Uterus (tissue), 2 donors: Measurements from ENCODE around the gene AP1AR.

ENCODE experiments used
- POLR2A ChIP-seq, 2 donors: fragments of 450-650 bp; IDR thresholded peaks; one replicate each; pipeline ENCODE4 v1.6.1; 2016; ENCODE audit warnings: antibody characterized with exemption in 2 of 2, mild to moderate bottlenecking in 1 of 2, moderate library complexity in 1 of 2
- TF ChIP-seq, protein P1 (sequence below), 4 experiments: fragments of 200-600 bp in 2 of 4; fragments of 450-650 bp in 2 of 4; sonication (generic) in 2 of 4; IDR thresholded peaks; one replicate each; pipeline ENCODE4 v1.5.1; 2016 to 2019; ENCODE audit warnings: antibody characterized with exemption in 4 of 4, mild to moderate bottlenecking in 2 of 4, moderate library complexity in 1 of 4

DNA sequence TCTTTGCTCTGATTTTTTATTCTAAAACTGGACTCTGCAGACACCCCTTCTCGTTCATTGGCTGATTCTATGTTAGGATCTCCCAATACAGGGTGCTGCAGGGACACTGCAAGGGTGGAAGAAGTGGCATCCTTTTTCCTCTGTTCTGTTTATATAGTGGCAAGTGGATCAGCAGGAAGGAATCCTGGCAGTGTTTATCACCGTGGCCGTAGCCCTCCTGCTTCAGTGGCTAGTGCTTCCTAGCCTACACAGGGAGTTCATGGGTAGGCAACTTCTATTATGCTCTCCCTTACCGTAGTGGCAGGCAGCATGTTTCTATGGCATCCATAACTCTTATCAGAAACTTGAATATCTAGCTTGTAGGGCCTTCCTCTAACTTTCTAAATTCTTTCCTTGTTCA is 6.4 kb upstream of the AP1AR start:
- TF ChIP-seq, protein P1, sequence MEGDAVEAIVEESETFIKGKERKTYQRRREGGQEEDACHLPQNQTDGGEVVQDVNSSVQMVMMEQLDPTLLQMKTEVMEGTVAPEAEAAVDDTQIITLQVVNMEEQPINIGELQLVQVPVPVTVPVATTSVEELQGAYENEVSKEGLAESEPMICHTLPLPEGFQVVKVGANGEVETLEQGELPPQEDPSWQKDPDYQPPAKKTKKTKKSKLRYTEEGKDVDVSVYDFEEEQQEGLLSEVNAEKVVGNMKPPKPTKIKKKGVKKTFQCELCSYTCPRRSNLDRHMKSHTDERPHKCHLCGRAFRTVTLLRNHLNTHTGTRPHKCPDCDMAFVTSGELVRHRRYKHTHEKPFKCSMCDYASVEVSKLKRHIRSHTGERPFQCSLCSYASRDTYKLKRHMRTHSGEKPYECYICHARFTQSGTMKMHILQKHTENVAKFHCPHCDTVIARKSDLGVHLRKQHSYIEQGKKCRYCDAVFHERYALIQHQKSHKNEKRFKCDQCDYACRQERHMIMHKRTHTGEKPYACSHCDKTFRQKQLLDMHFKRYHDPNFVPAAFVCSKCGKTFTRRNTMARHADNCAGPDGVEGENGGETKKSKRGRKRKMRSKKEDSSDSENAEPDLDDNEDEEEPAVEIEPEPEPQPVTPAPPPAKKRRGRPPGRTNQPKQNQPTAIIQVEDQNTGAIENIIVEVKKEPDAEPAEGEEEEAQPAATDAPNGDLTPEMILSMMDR (IDR thresholded peaks at IDR 0.05): no peak
- no peak for TF ChIP-seq POLR2A (IDR thresholded peaks at IDR 0.05)
